ENCODE measurements around the gene CORO7. TPM values are rescaled to one million over a fixed set of nuclear protein-coding genes. Genes with fewer than 3 reads are reported as not detected.

CORO7 gene
- total RNA-seq, 1 experiment from 2014 or later, result 18.6 TPM

DNA sequence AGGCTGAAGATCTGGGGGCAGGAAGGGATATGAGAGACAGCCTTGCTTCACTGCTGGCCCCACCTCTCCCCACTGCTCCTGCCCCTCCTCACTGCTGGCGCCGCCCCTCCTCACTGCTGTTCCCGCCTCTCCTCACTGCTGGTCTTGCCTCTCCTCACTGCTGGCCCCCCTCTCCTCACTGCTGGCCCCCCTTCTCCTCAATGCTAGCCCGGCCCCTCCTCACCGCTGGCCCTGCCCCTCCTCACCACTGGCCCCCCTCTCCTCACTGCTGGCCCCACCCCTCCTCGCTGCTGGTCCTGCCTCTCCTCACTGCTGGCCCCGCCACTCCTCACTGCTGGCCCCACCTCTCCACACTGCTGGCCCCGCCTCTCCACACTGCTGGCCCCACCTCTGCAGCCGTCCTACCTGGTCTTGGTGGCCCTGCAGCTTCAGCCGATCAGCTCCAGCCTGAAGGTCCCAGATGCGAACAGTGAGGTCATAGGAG, 55.8 kb downstream of the CORO7 start:
- Histone ChIP-seq H3K27ac (no peak overlapping the region), H3K4me3 (no peak overlapping the region), H3K27me3 (replicated peaks) (no peaks in the 10 kb centered on the region), H3K4me1 (replicated peaks) (peaks cover 4% of the 10 kb centered on the region; the same call in 1 of the 2 replicates), H3K36me3 (peaks cover 18% of the 10 kb centered on the region), H3K9me3 (replicated peaks) (no peaks in the 10 kb centered on the region)
- no peak for DNase-seq (ENCODE audit: low read depth in 1 of 2, low spot score in 2 of 2)

DNA sequence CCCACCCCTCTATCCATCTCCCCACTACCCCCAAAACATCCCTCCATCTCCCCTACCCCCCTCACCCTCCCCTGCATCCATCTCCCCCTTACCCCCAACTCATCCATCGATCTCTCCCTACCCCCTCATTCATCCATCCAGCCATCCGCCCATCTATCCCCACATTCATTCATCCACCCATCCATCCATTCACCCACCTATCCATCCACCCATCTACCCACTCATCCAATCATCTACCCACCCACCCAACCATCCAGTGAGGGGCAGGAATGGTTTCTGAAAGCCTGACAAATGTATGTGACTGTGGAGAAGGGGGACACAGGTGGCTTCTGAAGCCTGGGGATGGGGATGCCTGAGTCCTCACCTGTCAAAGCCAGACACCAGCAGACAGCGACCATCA, 56.5 kb downstream of the CORO7 start:
- Histone ChIP-seq H3K4me1 (replicated peaks) (peaks cover 4% of the 10 kb centered on the region; the same call in 1 of the 2 replicates), H3K4me3 (no peak overlapping the region), H3K27ac (no peak overlapping the region), H3K27me3 (replicated peaks) (no peaks in the 10 kb centered on the region), H3K9me3 (replicated peaks) (no peaks in the 10 kb centered on the region), H3K36me3 (peaks cover 18% of the 10 kb centered on the region)
- no peak for DNase-seq (ENCODE audit: low read depth in 1 of 2, low spot score in 2 of 2)

- Histone ChIP-seq H3K4me1 (replicated peaks) (peaks cover 4% of the 10 kb centered on the region; the same call in 1 of the 2 replicates), H3K9me3 (replicated peaks) (no peaks in the 10 kb centered on the region), H3K36me3 (peaks cover 18% of the 10 kb centered on the region), H3K27ac (no peak overlapping the region), H3K4me3 (no peak overlapping the region), H3K27me3 (replicated peaks) (no peaks in the 10 kb centered on the region)
- peak; percentile 42 to 72 for DNase-seq (ENCODE audit: low read depth in 1 of 2, low spot score in 2 of 2)
Observed at GRCh38 chr16:4358831-4359561, 57.4 kb downstream of the CORO7 start.

GRCh38 chr16:4358236-4358635, 58.2 kb downstream of the CORO7 start:
- Histone ChIP-seq H3K27me3 (replicated peaks) (no peaks in the 10 kb centered on the region), H3K4me3 (no peak overlapping the region), H3K27ac (no peak overlapping the region), H3K4me1 (replicated peaks) (peaks cover 4% of the 10 kb centered on the region; the same call in 1 of the 2 replicates), H3K36me3 (peaks cover 18% of the 10 kb centered on the region), H3K9me3 (replicated peaks) (no peaks in the 10 kb centered on the region)
- DNase-seq (ENCODE audit: low read depth in 1 of 2, low spot score in 2 of 2), result no peak

- no peak for DNase-seq (ENCODE audit: low read depth in 1 of 2, low spot score in 2 of 2)
Observed at GRCh38 chr16:4356820-4357219, 59.6 kb downstream of the CORO7 start.

GRCh38 chr16:4354512-4355409, 61.6 kb downstream of the CORO7 start:
- no peak overlapping the region for H3K27ac ChIP-seq
- no peak overlapping the region for H3K4me3 ChIP-seq

More at GRCh38 chr16:4356820-4357219, 59.6 kb downstream of the CORO7 start:
- Histone ChIP-seq H3K36me3 (peaks cover 15% of the 10 kb centered on the region), H3K27me3 (replicated peaks) (no peaks in the 10 kb centered on the region), H3K4me1 (replicated peaks) (peaks cover 6% of the 10 kb centered on the region; the same call in 1 of the 2 replicates), H3K9me3 (replicated peaks) (no peaks in the 10 kb centered on the region), H3K27ac (no peak overlapping the region), H3K4me3 (no peak overlapping the region)

DNA sequence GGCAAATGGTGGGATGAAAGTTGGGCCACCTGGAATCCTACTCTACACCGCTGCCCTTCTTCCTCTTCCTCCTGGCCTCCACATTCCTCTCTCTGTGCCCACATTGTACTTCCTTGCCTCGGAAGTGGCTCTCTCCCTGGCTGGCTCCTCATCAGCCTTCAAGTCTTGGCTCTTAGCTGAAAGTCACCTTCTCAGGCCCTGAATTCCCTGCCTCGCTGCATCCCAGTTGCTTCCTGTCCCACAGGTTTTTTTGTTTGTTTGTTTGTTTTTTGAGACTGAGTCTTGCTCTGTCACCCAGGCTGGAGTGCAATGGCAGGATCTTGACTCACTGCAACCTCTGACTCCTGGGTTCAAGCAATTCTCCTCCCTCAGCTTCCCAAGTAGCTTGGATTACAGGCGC, 62.7 kb downstream of the CORO7 start:
- no peak for DNase-seq (ENCODE audit: low read depth in 1 of 2, low spot score in 2 of 2)
- Histone ChIP-seq H3K36me3 (peaks cover 13% of the 10 kb centered on the region), H3K9me3 (replicated peaks) (0 out of 2 replicates have a peak, but pooled peaks cover 3% of the 10 kb centered on the region), H3K4me1 (replicated peaks) (peaks cover 7% of the 10 kb centered on the region), H3K4me3 (no peak overlapping the region), H3K27ac (no peak overlapping the region), H3K27me3 (replicated peaks) (no peaks in the 10 kb centered on the region)

More at GRCh38 chr16:4354512-4355409, 61.6 kb downstream of the CORO7 start:
- no peak for DNase-seq (ENCODE audit: low read depth in 1 of 2, low spot score in 2 of 2)
- Histone ChIP-seq H3K27me3 (replicated peaks) (no peaks in the 10 kb centered on the region), H3K9me3 (replicated peaks) (0 out of 2 replicates have a peak, but pooled peaks cover 3% of the 10 kb centered on the region), H3K36me3 (peaks cover 15% of the 10 kb centered on the region), H3K4me1 (replicated peaks) (peaks cover 11% of the 10 kb centered on the region)

GRCh38 chr16:4352843-4353242, 63.6 kb downstream of the CORO7 start:
- peaks cover 7% of the 10 kb centered on the region for H3K4me1 ChIP-seq (replicated peaks)
- DNase-seq (ENCODE audit: low read depth in 1 of 2, low spot score in 2 of 2), result no peak
- H3K4me3 ChIP-seq, result no peak overlapping the region
- no peak overlapping the region for H3K27ac ChIP-seq
- no peaks in the 10 kb centered on the region for H3K27me3 ChIP-seq (replicated peaks)
- 0 out of 2 replicates have a peak, but pooled peaks cover 3% of the 10 kb centered on the region for H3K9me3 ChIP-seq (replicated peaks)
- peaks cover 13% of the 10 kb centered on the region for H3K36me3 ChIP-seq

DNA sequence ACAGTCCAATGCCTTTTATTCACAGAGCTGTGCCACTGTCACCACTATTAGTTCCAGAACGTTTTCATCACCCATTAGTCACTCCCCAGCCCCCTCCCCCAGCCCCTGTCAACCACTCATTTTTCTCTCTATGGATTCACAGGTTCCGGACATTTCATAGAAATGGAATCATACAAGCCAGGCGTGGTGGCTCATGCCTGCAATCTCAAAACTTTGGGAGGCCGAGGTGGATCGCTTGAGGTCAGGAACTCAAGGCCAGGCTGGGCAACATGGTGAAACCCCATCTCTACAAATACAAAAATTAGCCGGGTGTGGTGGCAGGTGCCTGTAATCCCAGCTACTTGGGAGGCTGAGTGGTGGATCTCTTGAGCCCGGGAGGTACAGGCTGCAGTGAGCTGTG, 64.5 kb downstream of the CORO7 start:
- no peak overlapping the region for H3K4me3 ChIP-seq
- H3K36me3 ChIP-seq, result peaks cover 13% of the 10 kb centered on the region
- 0 out of 2 replicates have a peak, but pooled peaks cover 3% of the 10 kb centered on the region for H3K9me3 ChIP-seq (replicated peaks)
- H3K4me1 ChIP-seq (replicated peaks), result peaks cover 7% of the 10 kb centered on the region
- no peaks in the 10 kb centered on the region for H3K27me3 ChIP-seq (replicated peaks)
- peak in 1 of 2 experiments; percentile 44 for DNase-seq (ENCODE audit: low read depth in 1 of 2, low spot score in 2 of 2)
- no peak overlapping the region for H3K27ac ChIP-seq

DNA sequence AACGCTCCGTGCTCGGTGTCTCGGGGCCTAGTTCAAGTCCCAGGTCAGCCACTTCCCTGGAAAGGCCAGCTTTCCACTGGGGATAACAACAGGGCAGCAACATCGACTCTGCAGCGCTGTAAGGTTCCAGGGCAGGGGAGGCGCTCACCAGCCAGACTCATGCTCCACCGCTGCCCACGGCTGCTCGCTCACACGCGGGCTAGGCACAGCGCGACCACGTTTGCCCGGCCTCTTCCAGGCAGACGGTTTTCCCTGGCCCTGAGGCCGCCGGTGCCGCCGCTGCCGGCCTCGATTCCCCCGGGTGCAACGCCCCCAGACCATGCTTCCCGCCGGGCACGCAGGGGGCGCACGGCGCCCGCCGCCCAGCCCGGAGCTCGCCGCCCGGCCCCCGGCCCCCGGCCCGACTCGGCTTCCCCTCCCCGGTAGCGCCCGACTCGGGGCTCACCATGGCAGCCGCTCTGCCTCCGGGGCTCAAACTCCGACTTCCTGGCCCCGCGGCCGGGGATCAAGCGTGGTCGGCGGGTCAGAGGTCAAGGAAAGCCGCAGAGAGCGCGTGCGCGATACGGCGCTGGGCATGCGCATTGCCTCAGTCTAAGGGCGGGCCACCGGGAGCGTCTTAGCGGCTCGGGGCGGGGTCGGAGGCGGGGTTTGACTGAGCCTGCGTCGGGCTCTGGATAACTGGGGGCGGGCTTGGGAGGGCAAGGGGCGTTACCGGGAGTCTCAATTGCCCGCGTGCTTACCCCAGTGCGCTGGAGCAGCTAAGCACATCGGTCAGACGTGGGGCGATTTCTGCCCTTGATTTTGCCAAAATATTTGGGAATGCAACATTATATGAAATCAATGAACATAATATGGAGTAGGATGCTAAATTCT, 65.4 kb downstream of the CORO7 start, which contains the start of gene PAM16:
PAM16 (minus strand) TSS at position 535 of the 873 bp plus-strand sequence; CDS start at position 448, 87 bp downstream.
- Histone ChIP-seq H3K4me1 (replicated peaks) (peaks cover 7% of the 10 kb centered on the region), H3K36me3 (peaks cover 13% of the 10 kb centered on the region), H3K9me3 (replicated peaks) (0 out of 2 replicates have a peak, but pooled peaks cover 3% of the 10 kb centered on the region), H3K4me3 (peak within 1 kb of the TSS; percentile 91), H3K27ac (peak within 1 kb of the TSS; percentile 32; the same call in 1 of the 2 replicates), H3K27me3 (replicated peaks) (no peaks in the 10 kb centered on the region)
- peak; percentile 76 to 98 for DNase-seq (ENCODE audit: low read depth in 1 of 2, low spot score in 2 of 2)

- Histone ChIP-seq H3K27me3 (replicated peaks) (no peaks in the 10 kb centered on the region), H3K9me3 (replicated peaks) (0 out of 2 replicates have a peak, but pooled peaks cover 3% of the 10 kb centered on the region), H3K4me1 (replicated peaks) (peaks cover 7% of the 10 kb centered on the region), H3K36me3 (peaks cover 13% of the 10 kb centered on the region), H3K27ac (peak overlapping the region; percentile 32; the same call in 1 of the 2 replicates), H3K4me3 (peak overlapping the region; percentile 91)
- no peak for DNase-seq (ENCODE audit: low read depth in 1 of 2, low spot score in 2 of 2)
Observed at GRCh38 chr16:4350365-4350786, 66.0 kb downstream of the CORO7 start.

DNA sequence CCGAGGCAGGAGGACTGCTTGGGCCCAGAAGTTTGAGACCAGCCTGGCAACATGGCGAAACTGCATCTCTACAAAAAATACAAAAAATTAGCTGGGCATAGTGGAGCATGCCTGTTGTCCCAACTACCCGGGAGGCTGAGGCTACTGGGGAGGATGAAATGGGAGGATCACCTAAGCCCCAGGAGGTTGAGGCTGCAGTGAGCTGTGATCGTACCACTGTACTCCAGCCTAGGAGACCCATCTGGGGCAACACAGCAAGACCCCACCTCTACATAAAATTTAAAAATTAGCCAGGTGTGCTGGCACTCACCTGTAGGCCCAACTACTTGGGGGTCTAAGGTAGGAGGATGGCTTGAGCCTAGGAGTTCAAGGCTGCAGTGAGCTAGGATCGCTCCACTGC, 67.1 kb downstream of the CORO7 start:
- H3K9me3 ChIP-seq (replicated peaks), result 0 out of 2 replicates have a peak, but pooled peaks cover 3% of the 10 kb centered on the region
- H3K36me3 ChIP-seq, result peaks cover 13% of the 10 kb centered on the region
- DNase-seq (ENCODE audit: low read depth in 1 of 2, low spot score in 2 of 2), result no peak
- no peak overlapping the region for H3K27ac ChIP-seq
- peaks cover 7% of the 10 kb centered on the region for H3K4me1 ChIP-seq (replicated peaks)
- H3K27me3 ChIP-seq (replicated peaks), result no peaks in the 10 kb centered on the region
- no peak overlapping the region for H3K4me3 ChIP-seq

All from SJSA1 (cell line).